ENCODE results near the gene UBE2L5. TPM values are rescaled to one million over a fixed set of nuclear protein-coding genes. Genes with fewer than 3 reads are reported as not detected.
"Not testable (repeated sequence)": the region's sequence is repeated elsewhere in the genome, so short reads cannot be mapped to it uniquely, and the experiment has no call there.

UBE2L5 gene
- total and polyA plus RNA-seq, 2 experiments from 2014 or later = 0.06 TPM; not detected in 1

- Histone ChIP-seq H3K4me1 (ENCODE audit: low read depth) (no peaks in the 10 kb centered on the region), H3K9me3 (ENCODE audit: low read depth) (no peaks in the 10 kb centered on the region), H3K27ac (no peak overlapping the region), H3K27me3 (no peaks in the 10 kb centered on the region), H3K4me3 (no peak overlapping the region), H3K36me3 (no peaks in the 10 kb centered on the region)
- no peak for TF ChIP-seq CTCF (IDR thresholded peaks at IDR 0.05; ENCODE audit: low read depth, low read length)
- DNase-seq (ENCODE audit: low read depth in 1 of 2, low spot score in 1 of 2) = no peak
These were observed 13.7 kb downstream of the UBE2L5 start for GRCh38 chr13:30435911-30436451.

GRCh38 chr13:30437177-30437576, 14.9 kb downstream of the UBE2L5 start:
- DNase-seq (ENCODE audit: low read depth in 1 of 2, low spot score in 1 of 2) = peak in 1 of 2 donors; percentile 42
- Histone ChIP-seq H3K27me3 (no peaks in the 10 kb centered on the region), H3K27ac (no peak overlapping the region), H3K4me1 (ENCODE audit: low read depth) (no peaks in the 10 kb centered on the region), H3K36me3 (no peaks in the 10 kb centered on the region), H3K4me3 (no peak overlapping the region), H3K9me3 (ENCODE audit: low read depth) (no peaks in the 10 kb centered on the region)
- TF ChIP-seq CTCF (IDR thresholded peaks at IDR 0.05; ENCODE audit: low read depth, low read length) = no peak

- DNase-seq (ENCODE audit: low read depth in 1 of 2, low spot score in 1 of 2) = no peak
- H3K9me3 ChIP-seq (ENCODE audit: low read depth) = no peaks in the 10 kb centered on the region
- no peak for TF ChIP-seq CTCF (IDR thresholded peaks at IDR 0.05; ENCODE audit: low read depth, low read length)
- no peaks in the 10 kb centered on the region for H3K4me1 ChIP-seq (ENCODE audit: low read depth)
- no peak overlapping the region for H3K27ac ChIP-seq
- H3K36me3 ChIP-seq = no peaks in the 10 kb centered on the region
- no peaks in the 10 kb centered on the region for H3K27me3 ChIP-seq
- no peak overlapping the region for H3K4me3 ChIP-seq
These were observed 16.0 kb downstream of the UBE2L5 start for GRCh38 chr13:30438286-30438685.

- Histone ChIP-seq H3K4me1 (ENCODE audit: low read depth) (no peaks in the 10 kb centered on the region), H3K27ac (no peak overlapping the region), H3K36me3 (no peaks in the 10 kb centered on the region), H3K9me3 (ENCODE audit: low read depth) (no peaks in the 10 kb centered on the region), H3K4me3 (no peak overlapping the region), H3K27me3 (no peaks in the 10 kb centered on the region)
- no peak for DNase-seq (ENCODE audit: low read depth in 1 of 2, low spot score in 1 of 2)
- no peak for TF ChIP-seq CTCF (IDR thresholded peaks at IDR 0.05; ENCODE audit: low read depth, low read length)
These were observed 18.8 kb downstream of the UBE2L5 start for GRCh38 chr13:30440910-30441703.

DNA sequence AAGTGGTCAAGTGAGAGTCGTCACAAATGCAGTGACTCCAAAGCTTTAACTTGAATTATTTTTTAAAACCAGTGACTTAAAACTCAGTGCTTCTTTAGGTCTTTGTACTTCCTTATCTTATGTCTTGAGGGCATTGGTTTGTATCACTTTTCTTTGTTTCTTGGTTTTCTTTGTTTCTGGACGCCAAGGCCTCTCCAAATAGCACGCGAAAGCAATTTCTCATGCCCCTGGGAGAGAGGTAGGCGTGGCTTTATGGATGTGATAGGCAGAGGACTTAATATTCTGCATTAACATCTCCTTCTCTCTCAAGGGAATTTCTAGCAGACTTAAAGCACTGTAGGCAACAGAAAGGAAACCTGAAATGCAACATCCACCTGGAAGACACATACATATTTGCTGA, 20.6 kb downstream of the UBE2L5 start:
- no peak for TF ChIP-seq CTCF (IDR thresholded peaks at IDR 0.05; ENCODE audit: low read depth, low read length)
- H3K4me3 ChIP-seq = no peak overlapping the region
- no peak for DNase-seq (ENCODE audit: low read depth in 1 of 2, low spot score in 1 of 2)
- no peaks in the 10 kb centered on the region for H3K9me3 ChIP-seq (ENCODE audit: low read depth)
- no peak overlapping the region for H3K27ac ChIP-seq
- no peaks in the 10 kb centered on the region for H3K27me3 ChIP-seq
- H3K36me3 ChIP-seq = no peaks in the 10 kb centered on the region
- no peaks in the 10 kb centered on the region for H3K4me1 ChIP-seq (ENCODE audit: low read depth)

GRCh38 chr13:30443491-30443890, 21.2 kb downstream of the UBE2L5 start:
- not testable (repeated sequence) for H3K27me3 ChIP-seq; H3K27ac ChIP-seq; H3K9me3 ChIP-seq (ENCODE audit: low read depth); H3K36me3 ChIP-seq; DNase-seq (ENCODE audit: low read depth in 1 of 2, low spot score in 1 of 2); H3K4me3 ChIP-seq; H3K4me1 ChIP-seq (ENCODE audit: low read depth)
